SK-N-SH (cell line): Measurements from ENCODE around the gene ANKRD1. TPM values are rescaled to one million over a fixed set of nuclear protein-coding genes. Genes with fewer than 3 reads are reported as not detected.

Experiments
- CTCF ChIA-PET: fragments of 300-600, 350-600 bp; formaldehyde crosslinking; extraction: SDS; loops from one replicate; lab custom pipeline; 2021; lab: Yijun Ruan, JAX
- POLR2A ChIA-PET: fragments of 350-600 bp; sonication (Branson Sonifier 250); formaldehyde crosslinking; extraction: SDS; loops from one replicate; lab custom pipeline; 2020; ENCODE audit warnings: antibody characterized with exemption, inconsistent platforms; lab: Yijun Ruan, JAX
- DNase-seq: peaks from one replicate; pipeline ENCODE4 v3.0.0; 2012
- H2AFZ ChIP-seq: fragments of 200-600 bp; sonication (generic); 2 replicates; pipeline ENCODE4 v1.8.1; 2016; ENCODE audit warnings: antibody characterized with exemption, mild to moderate bottlenecking, low read depth
- H3F3A ChIP-seq: fragments of 200-600 bp; sonication (generic); replicated peaks from 2 replicates; pipeline ENCODE3; 2016; ENCODE audit warnings: antibody characterized with exemption, mild to moderate bottlenecking; ENCODE audit not compliant: insufficient read depth
- H3K27ac ChIP-seq, 2 experiments: fragments of 200-500 bp in 1 of 2; fragments of 200-600 bp in 1 of 2; sonication (Bioruptor generic) in 1 of 2; sonication (generic), shearing (Covaris generic) in 1 of 2; 2 replicates each; pipeline versions ENCODE4 v1.5.1 to v1.6.1; 2014 to 2016; ENCODE audit warnings: low read depth in 2 of 2, inconsistent platforms in 1 of 2, low read length in 1 of 2, mild to moderate bottlenecking in 1 of 2, mixed read lengths in 1 of 2
- H3K27me3 ChIP-seq: fragments of 200-600 bp; sonication (generic), shearing (Covaris generic); 2 replicates; pipeline ENCODE4 v1.6.1; 2016; ENCODE audit warnings: mixed run types; ENCODE audit not compliant: insufficient read depth
- H3K36me3 ChIP-seq, 2 experiments: fragments of 200-500 bp in 1 of 2; fragments of 200-600 bp in 1 of 2; sonication (Bioruptor generic) in 1 of 2; sonication (generic) in 1 of 2; replicated peaks in 1 of 2; 2 replicates each; pipeline versions ENCODE3 to v1.5.1; 2014 to 2016; ENCODE audit warnings: low read length in 1 of 2, mild to moderate bottlenecking in 1 of 2; ENCODE audit not compliant: insufficient read depth in 2 of 2, control insufficient read depth in 1 of 2
- H3K4me1 ChIP-seq, 2 experiments: fragments of 200-500 bp in 1 of 2; fragments of 200-600 bp in 1 of 2; sonication (Bioruptor generic) in 1 of 2; sonication (generic), shearing (Covaris generic) in 1 of 2; 2 replicates each; pipeline versions ENCODE4 v1.5.1 to v1.6.1; 2014 to 2016; ENCODE audit warnings: low read depth in 1 of 2, low read length in 1 of 2, mixed run types in 1 of 2; ENCODE audit not compliant: insufficient read depth in 2 of 2, control insufficient read depth in 1 of 2
- H3K4me2 ChIP-seq: fragments of 200-600 bp; sonication (generic), shearing (Covaris generic); 2 replicates; pipeline ENCODE4 v1.6.1; 2017; ENCODE audit warnings: mixed run types
- H3K4me3 ChIP-seq, 2 experiments: fragments of 200-500 bp in 1 of 2; fragments of 200-600 bp in 1 of 2; sonication (Bioruptor generic) in 1 of 2; sonication (generic), shearing (Covaris generic) in 1 of 2; 2 replicates each; pipeline versions ENCODE4 v1.5.1 to v1.8.1; 2014 to 2016; ENCODE audit warnings: low read depth in 2 of 2, inconsistent platforms in 1 of 2, low read length in 1 of 2, mild to moderate bottlenecking in 1 of 2, mixed read lengths in 1 of 2, moderate library complexity in 1 of 2
- H3K79me2 ChIP-seq: fragments of 200-600 bp; sonication (generic); 2 replicates; pipeline ENCODE4 v1.8.1; 2017; ENCODE audit warnings: mild to moderate bottlenecking; ENCODE audit not compliant: insufficient read depth
- H3K9ac ChIP-seq: fragments of 200-600 bp; sonication (generic); 2 replicates; pipeline ENCODE4 v1.6.1; 2017; ENCODE audit warnings: mixed run types
- H3K9me2 ChIP-seq: fragments of 200-600 bp; sonication (generic); 2 replicates; pipeline ENCODE4 v1.6.1; 2017; ENCODE audit warnings: mixed run types
- H3K9me3 ChIP-seq: fragments of 200-600 bp; sonication (generic); 2 replicates; pipeline ENCODE4 v1.6.1; 2017; ENCODE audit warnings: mixed run types, mild to moderate bottlenecking, moderate library complexity
- H4K20me1 ChIP-seq: fragments of 200-600 bp; sonication (generic); 2 replicates; pipeline ENCODE4 v1.6.1; 2017; ENCODE audit warnings: mild to moderate bottlenecking, mixed run types; ENCODE audit not compliant: insufficient read depth
- CHD2 ChIP-seq: fragments of 150-350 bp; IDR thresholded peaks from 2 replicates; pipeline ENCODE4 v1.6.1; 2018; ENCODE audit warnings: low read length; ENCODE audit not compliant: partially characterized antibody
- GABPA ChIP-seq: IDR thresholded peaks from 2 replicates; pipeline ENCODE4 v1.4.0; 2012; ENCODE audit warnings: low read depth, mild to moderate bottlenecking
- IRF3 ChIP-seq: fragments of 150-350 bp; IDR thresholded peaks from 2 replicates; pipeline ENCODE4 v1.6.1; 2016; ENCODE audit warnings: mild to moderate bottlenecking, low read depth, low read length
- JUND ChIP-seq: IDR thresholded peaks from 2 replicates; pipeline ENCODE4 v1.4.0; 2012
- MAX ChIP-seq: IDR thresholded peaks from 2 replicates; pipeline ENCODE4 v1.4.0; 2012; ENCODE audit warnings: low read depth
- MXI1 ChIP-seq: IDR thresholded peaks from 2 replicates; pipeline ENCODE4 v1.6.1; 2012; ENCODE audit warnings: mild to moderate bottlenecking, low read depth, low read length, improper control_type of control experiment
- NRF1 ChIP-seq: IDR thresholded peaks from 2 replicates; pipeline ENCODE4 v1.6.1; 2012; ENCODE audit warnings: low read depth, mild to moderate bottlenecking, low read length
- POLR2AphosphoS5 ChIP-seq: IDR thresholded peaks from 2 replicates; pipeline ENCODE4 v1.6.1; 2012; ENCODE audit warnings: low read depth, low read length
- REST ChIP-seq: IDR thresholded peaks from 2 replicates; pipeline ENCODE4 v1.6.1; 2012; ENCODE audit warnings: mild to moderate bottlenecking, low read depth, low read length, moderate library complexity
- RXRA ChIP-seq: IDR thresholded peaks from 2 replicates; pipeline ENCODE4 v1.4.0; 2012; ENCODE audit warnings: low read depth, mild to moderate bottlenecking, borderline replicate concordance
- SIN3A ChIP-seq: IDR thresholded peaks from 2 replicates; pipeline ENCODE4 v1.6.1; 2012; ENCODE audit warnings: low read depth, mild to moderate bottlenecking, low read length, moderate library complexity, borderline replicate concordance
- TAF1 ChIP-seq: IDR thresholded peaks from 2 replicates; pipeline ENCODE4 v1.6.1; 2012; ENCODE audit warnings: low read depth, mild to moderate bottlenecking, low read length, moderate library complexity, borderline replicate concordance
- WGBS: methylation state at CpG from one replicate; pipeline ENCODE4 v1.1.6; 2017; ENCODE audit warnings: low lambda C conversion rate; 5-methylcytosine and 5-hydroxymethylcytosine counted together
- polyA plus RNA-seq, 3 experiments: library from polyadenylated mRNA; depleted of rRNA; stranded (reverse); fragments of >200 nt; gene quantifications; 2 replicates each; pipeline ENCODE4 v1.2.3, GENCODE V29; 2012

ANKRD1 gene
- polyA plus RNA-seq, 1 of the 3 experiments (the other 2 are of a cell fraction) = 41.7 TPM

GRCh38 chr10:90969121-90969534, 48.2 kb upstream of the ANKRD1 start:
- no peaks in the 10 kb centered on the region for H3K27me3 ChIP-seq
- H2AFZ ChIP-seq = peak overlapping the region; percentile 44; the same call in 1 of the 2 replicates
- peak overlapping the region; percentile 19; the same call in 1 of the 2 replicates for H3K4me2 ChIP-seq
- no peak for TF ChIP-seq REST
- no peak for TF ChIP-seq MAX
- TF ChIP-seq GABPA = no peak
- TF ChIP-seq IRF3 = no peak
- no peak for TF ChIP-seq NRF1
- TF ChIP-seq TAF1 = no peak
- TF ChIP-seq MXI1 = no peak
- TF ChIP-seq JUND = no peak
- no peak for TF ChIP-seq CHD2
- TF ChIP-seq SIN3A = no peak
- TF ChIP-seq POLR2AphosphoS5 = no peak
- no peak for TF ChIP-seq RXRA
- ChIA-PET POLR2A (interaction anchor here (0.7 kb wide), 1 partner anchor 48 kb away, joined by 3 read pairs; no protein-coding TSS in a partner anchor), CTCF (interaction anchor here (0.5 to 1.6 kb wide), 6 partner anchors 12 to 810 kb away, joined by 3 to 7 read pairs (median 4); no protein-coding TSS in a partner anchor)
- H3K9me3 ChIP-seq = no peaks in the 10 kb centered on the region
- 31% methylated on average over 5 of the region's 5 CpGs for WGBS
- peak overlapping the region; percentile 10; the same call in 1 of the 2 replicates for H3K9ac ChIP-seq
- peak overlapping the region; percentile 77 to 86; a peak in 3 of 4 replicates for H3K27ac ChIP-seq
- no peaks in the 10 kb centered on the region for H3K79me2 ChIP-seq
- H3K4me3 ChIP-seq = no peak overlapping the region
- peaks cover 21 to 29% of the 10 kb centered on the region in 2 experiments; a peak in 3 of 4 replicates for H3K4me1 ChIP-seq
- H3K9me2 ChIP-seq = no peaks in the 10 kb centered on the region
- H3K36me3 ChIP-seq = no peaks in the 10 kb centered on the region
- H3F3A ChIP-seq = peaks cover 14% of the 10 kb centered on the region
- no peaks in the 10 kb centered on the region for H4K20me1 ChIP-seq
- no peak for DNase-seq
